ENCODE data around the gene SLC25A21. TPM values are rescaled to one million over a fixed set of nuclear protein-coding genes. Genes with fewer than 3 reads are reported as not detected.

SLC25A21 gene
- total RNA-seq, 1 experiment from 2014 or later, result 7.1 TPM

GRCh38 chr14:36820111-36820709, 352.2 kb downstream of the SLC25A21 start:
- no peak overlapping the region for H4K91ac ChIP-seq (ENCODE audit: insufficient read length, low read depth, low read length)
- H3K9ac ChIP-seq (ENCODE audit: extremely low read depth, insufficient read length, low read length), result no peak overlapping the region
- H4K20me1 ChIP-seq (ENCODE audit: control insufficient read depth, insufficient read depth, insufficient read length), result peaks cover 2% of the 10 kb centered on the region
- no peak overlapping the region for H3K14ac ChIP-seq (ENCODE audit: insufficient read depth, low read length)
- no peaks in the 10 kb centered on the region for H3K79me2 ChIP-seq (ENCODE audit: insufficient read depth, low read length)
- no peak overlapping the region for H4K5ac ChIP-seq (ENCODE audit: insufficient read length, low read depth, low read length)
- H2AFZ ChIP-seq (ENCODE audit: low read length), result no peak overlapping the region
- H2BK20ac ChIP-seq (ENCODE audit: low read depth, low read length, poor library complexity, severe bottlenecking), result no peak overlapping the region
- no peak overlapping the region for H4K8ac ChIP-seq (replicated peaks; ENCODE audit: insufficient read length, low read depth, low read length)
- no peak overlapping the region for H3K56ac ChIP-seq (ENCODE audit: insufficient read length, low read depth, low read length)
- no peaks in the 10 kb centered on the region for H3K27me3 ChIP-seq (ENCODE audit: insufficient read depth, low read length)
- no peak overlapping the region for H3K18ac ChIP-seq (ENCODE audit: insufficient read length, low read depth, low read length)
- Mint-ChIP-seq H3K4me1 (peaks cover 5 to 6% of the 10 kb centered on the region in 2 experiments; a peak in 3 of 4 replicates), H3K36me3 (ENCODE audit: insufficient read depth in 1 of 3, low read depth in 3 of 3) (no peaks in the 10 kb centered on the region), H3K9me3 (no peaks in the 10 kb centered on the region), H3K27ac (no peak overlapping the region), H3K27me3 (ENCODE audit: low read depth) (no peaks in the 10 kb centered on the region; the same call in none of the 2 replicates), H3K4me3 (no peak overlapping the region)
- no peak overlapping the region for H2AK5ac ChIP-seq (ENCODE audit: insufficient read length, low read length)
- no peaks in the 10 kb centered on the region for H3K79me1 ChIP-seq (ENCODE audit: insufficient read depth, low read depth, low read length, poor library complexity, severe bottlenecking)
- DNase-seq, result no peak
- H3K9me3 ChIP-seq (ENCODE audit: control insufficient read depth, low read depth, low read length), result no peaks in the 10 kb centered on the region
- no peak overlapping the region for H3K4ac ChIP-seq (ENCODE audit: low read depth, low read length)
- H3K27ac ChIP-seq (ENCODE audit: insufficient read length, low read depth, low read length), result no peak overlapping the region
- H3K23ac ChIP-seq (ENCODE audit: insufficient read length, low read depth, low read length), result no peak overlapping the region
- H2BK5ac ChIP-seq (ENCODE audit: insufficient read length, low read length), result no peak overlapping the region
- no peak for TF ChIP-seq CTCF (conservative IDR thresholded peaks at IDR 0.05)
- no peak overlapping the region for H3K4me2 ChIP-seq (ENCODE audit: insufficient read depth, insufficient read length, low read length)
- no peaks in the 10 kb centered on the region for H3K4me1 ChIP-seq (ENCODE audit: insufficient read depth, low read length)
- no CpG with 5 or more reads among the region's 2 CpGs for WGBS (ENCODE audit: extremely low coverage, insufficient read length, low lambda C conversion rate)
- H2BK120ac ChIP-seq (ENCODE audit: low read depth, low read length, poor library complexity, severe bottlenecking), result no peak overlapping the region
- H2BK12ac ChIP-seq (ENCODE audit: insufficient read length, low read depth, low read length), result no peak overlapping the region
- no peak overlapping the region for H3T11ph ChIP-seq (ENCODE audit: low read length)
- H2BK15ac ChIP-seq (ENCODE audit: low read depth, low read length), result no peak overlapping the region
- no peaks in the 10 kb centered on the region for H3K23me2 ChIP-seq (ENCODE audit: insufficient read length, low read depth, low read length, poor library complexity, severe bottlenecking)

Measured in H9 (cell line).